IPS-20b (cell line): ENCODE measurements around the gene ZNF157.

Source experiments
- H3K27ac ChIP-seq: one replicate; pipeline ENCODE4 v1.5.1; 2013; ENCODE audit warnings: low read length
- H3K27me3 ChIP-seq: 2 replicates; pipeline ENCODE4 v1.6.1; 2013; ENCODE audit warnings: mild to moderate bottlenecking, low read length, inconsistent platforms; ENCODE audit not compliant: insufficient read depth
- H3K36me3 ChIP-seq: 2 replicates; pipeline ENCODE4 v1.6.1; 2013; ENCODE audit warnings: low read depth, mild to moderate bottlenecking, inconsistent platforms, low read length, moderate library complexity; ENCODE audit not compliant: insufficient read depth
- H3K4me1 ChIP-seq: 2 replicates; pipeline ENCODE4 v1.6.1; 2013; ENCODE audit warnings: mild to moderate bottlenecking, control low read depth, inconsistent platforms, low read length, moderate library complexity; ENCODE audit not compliant: insufficient read depth
- H3K4me3 ChIP-seq: 2 replicates; pipeline ENCODE4 v1.5.1; 2013; ENCODE audit warnings: mild to moderate bottlenecking, low read length, inconsistent platforms
- H3K9ac ChIP-seq: 2 replicates; pipeline ENCODE4 v1.6.1; 2013; ENCODE audit warnings: low read depth, mild to moderate bottlenecking, inconsistent platforms, low read length, moderate library complexity
- H3K9me3 ChIP-seq: 2 replicates; pipeline ENCODE4 v1.6.1; 2013; ENCODE audit warnings: mild to moderate bottlenecking, low read depth, low read length, inconsistent platforms; ENCODE audit not compliant: insufficient read depth

Gene ZNF157

DNA sequence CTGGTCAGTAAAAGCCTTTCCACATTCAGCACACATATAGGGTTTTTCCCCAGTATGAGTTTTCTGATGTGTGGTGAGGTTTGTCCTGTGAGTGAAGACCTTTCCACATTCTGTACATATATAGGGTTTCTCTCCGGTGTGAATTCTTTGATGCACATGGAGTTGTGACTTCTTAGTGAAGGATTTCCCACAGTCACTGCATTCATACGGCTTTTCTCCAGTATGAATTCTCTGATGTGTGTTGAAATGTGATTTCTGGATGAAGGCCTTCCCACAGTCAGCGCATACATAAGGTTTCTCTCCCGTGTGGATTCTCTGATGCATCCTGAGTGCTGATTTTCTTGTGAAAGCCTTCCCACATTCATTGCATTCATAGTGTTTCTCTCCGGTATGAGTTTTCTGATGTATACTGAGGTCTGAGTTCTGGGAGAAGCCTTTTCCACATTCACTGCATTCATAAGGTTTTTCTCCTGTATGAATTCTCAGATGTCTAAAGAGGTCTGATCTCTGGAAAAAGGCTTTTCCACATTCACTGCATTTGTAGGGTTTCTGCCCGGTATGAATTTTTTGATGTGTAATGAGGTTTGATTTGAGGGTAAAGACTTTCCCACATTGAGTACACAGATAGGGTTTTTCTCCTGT lies 77.9 kb downstream of the ZNF157 start:
- Histone ChIP-seq H3K9me3 (peaks cover 30% of the 10 kb centered on the region), H3K36me3 (peaks cover 35% of the 10 kb centered on the region), H3K4me1 (no peaks in the 10 kb centered on the region), H3K9ac (no peak overlapping the region), H3K4me3 (no peak overlapping the region), H3K27ac (no peak overlapping the region), H3K27me3 (no peaks in the 10 kb centered on the region)

DNA sequence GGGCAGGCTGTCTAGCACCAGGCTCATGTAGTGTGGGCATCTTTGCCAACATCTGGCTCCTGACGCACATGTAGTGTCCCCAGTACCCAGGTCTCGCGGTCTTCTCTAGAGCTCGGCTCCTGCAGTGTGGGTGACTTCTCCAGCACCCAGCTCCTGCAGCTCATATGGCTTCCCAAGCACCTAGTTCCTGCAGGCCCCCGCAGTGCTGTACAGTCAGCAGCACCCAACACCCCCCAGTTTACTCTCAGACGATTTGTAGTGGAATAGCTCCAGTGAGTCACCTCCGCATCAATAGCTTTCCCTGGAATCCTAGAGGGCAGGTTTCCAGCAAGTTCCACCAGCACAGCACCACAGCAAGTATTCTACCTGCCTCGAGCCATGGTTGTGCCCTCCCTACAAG lies 81.7 kb downstream of the ZNF157 start:
- Histone ChIP-seq H3K9me3 (peaks cover 27% of the 10 kb centered on the region), H3K9ac (no peak overlapping the region), H3K27me3 (no peaks in the 10 kb centered on the region), H3K36me3 (peaks cover 35% of the 10 kb centered on the region), H3K4me3 (no peak overlapping the region), H3K4me1 (no peaks in the 10 kb centered on the region), H3K27ac (no peak overlapping the region)

DNA sequence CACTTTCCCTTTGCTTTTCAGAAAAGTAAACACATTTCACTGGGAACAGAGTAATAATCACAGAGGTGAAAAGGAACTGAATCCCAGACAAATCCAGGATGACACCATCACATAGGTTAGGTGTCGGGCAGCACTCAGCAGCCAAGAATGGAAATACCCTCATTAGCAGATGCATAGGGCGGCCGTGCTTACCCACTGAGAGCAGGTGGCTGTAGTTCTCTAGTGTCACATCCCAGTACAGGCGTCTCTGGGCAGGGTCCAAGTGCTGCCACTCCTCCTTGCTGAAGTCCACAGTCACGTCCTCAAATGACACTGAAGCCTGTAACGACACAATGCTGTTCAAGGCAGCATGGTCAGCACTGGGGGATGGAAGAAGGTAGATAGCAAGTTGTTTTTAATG lies 85.7 kb downstream of the ZNF157 start:
- no peaks in the 10 kb centered on the region for H3K4me1 ChIP-seq
- H3K27ac ChIP-seq = no peak overlapping the region
- H3K9ac ChIP-seq = no peak overlapping the region
- no peaks in the 10 kb centered on the region for H3K9me3 ChIP-seq
- H3K4me3 ChIP-seq = no peak overlapping the region
- peaks cover 2% of the 10 kb centered on the region; the same call in 1 of the 2 replicates for H3K36me3 ChIP-seq
- no peaks in the 10 kb centered on the region for H3K27me3 ChIP-seq

DNA sequence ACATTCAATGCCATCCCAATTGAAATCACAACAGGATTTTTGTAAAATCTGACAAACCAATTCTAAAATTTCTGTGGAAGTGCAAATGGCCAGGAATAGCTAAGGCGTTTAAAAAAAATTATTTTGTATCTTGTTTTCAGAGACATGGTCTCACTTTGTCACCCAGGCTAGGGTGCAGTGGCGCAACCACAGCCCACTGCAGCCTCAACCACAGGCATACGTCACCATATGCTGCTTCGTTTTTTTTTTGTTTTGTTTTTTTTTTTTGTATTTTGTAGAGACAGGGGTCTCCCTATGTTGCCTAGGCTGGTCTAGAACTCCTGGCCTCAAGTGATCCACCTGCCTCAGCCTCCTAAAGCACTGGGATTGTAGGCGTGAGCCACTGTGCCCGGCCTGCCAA lies 88.2 kb downstream of the ZNF157 start:
- no peaks in the 10 kb centered on the region for H3K27me3 ChIP-seq
- H3K4me1 ChIP-seq = no peaks in the 10 kb centered on the region
- no peak overlapping the region for H3K4me3 ChIP-seq
- H3K36me3 ChIP-seq = no peaks in the 10 kb centered on the region
- H3K27ac ChIP-seq = no peak overlapping the region
- H3K9ac ChIP-seq = no peak overlapping the region
- H3K9me3 ChIP-seq = no peaks in the 10 kb centered on the region

DNA sequence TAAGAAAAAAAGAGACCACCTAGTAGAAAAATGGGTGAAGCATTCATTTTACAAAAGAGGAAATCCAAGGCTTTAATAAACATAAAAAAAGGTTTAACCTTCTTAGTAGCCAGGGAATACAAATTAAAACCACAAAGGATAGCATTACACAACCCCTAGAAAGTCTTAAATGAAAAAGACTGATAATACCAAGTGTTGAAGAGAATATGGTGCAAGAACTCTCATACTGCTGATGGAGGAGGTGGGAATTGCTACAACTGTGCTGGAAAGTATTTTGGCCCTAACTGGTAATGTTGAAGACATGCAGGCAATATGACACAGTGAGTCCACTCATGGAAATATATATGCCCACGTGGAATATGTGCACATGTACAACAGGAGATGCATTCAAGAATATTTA lies 90.2 kb downstream of the ZNF157 start:
- H3K9ac ChIP-seq = no peak overlapping the region
- no peaks in the 10 kb centered on the region for H3K4me1 ChIP-seq
- no peak overlapping the region for H3K4me3 ChIP-seq
- no peaks in the 10 kb centered on the region for H3K9me3 ChIP-seq
- H3K36me3 ChIP-seq = no peaks in the 10 kb centered on the region
- no peak overlapping the region for H3K27ac ChIP-seq
- no peaks in the 10 kb centered on the region for H3K27me3 ChIP-seq
